Lower leg skin (tissue), 4 donors: ENCODE results near the gene GSE1. TPM values are rescaled to one million over a fixed set of nuclear protein-coding genes. Genes with fewer than 3 reads are reported as not detected.
A peak's percentile ranks its signal among the peaks of the same experiment; 100 is the strongest.

ENCODE experiments used
- DNase-seq, 2 donors: peaks; one replicate each; pipeline ENCODE4 v3.0.0-alpha.2; 2019; ENCODE audit warnings: low spot score in 2 of 2
- H3K4me3 ChIP-seq: fragments of 200-600 bp; sonication (generic); 2 replicates; pipeline ENCODE4 v1.5.1; 2017; ENCODE audit warnings: mild to moderate bottlenecking, low read depth; ENCODE audit not compliant: poor library complexity, severe bottlenecking
- CTCF ChIP-seq, 3 donors: fragments of 450-650 bp; IDR thresholded peaks; one replicate each; pipeline ENCODE4 v1.5.1; 2016; ENCODE audit warnings: antibody characterized with exemption in 3 of 3, mild to moderate bottlenecking in 3 of 3, moderate library complexity in 2 of 3
- POLR2A ChIP-seq, 2 donors: fragments of 450-650 bp; IDR thresholded peaks; one replicate each; pipeline ENCODE4 v1.6.1; 2016 to 2017; ENCODE audit warnings: antibody characterized with exemption in 2 of 2, mild to moderate bottlenecking in 1 of 2, moderate library complexity in 1 of 2
- WGBS, 2 donors: methylation state at CpG; one replicate each; pipeline ENCODE4 v1.1.5; 2018; 5-methylcytosine and 5-hydroxymethylcytosine counted together
- intact Hi-C: fragments of 100-400 bp; cut with DNase I; formaldehyde crosslinking; loops from one replicate; pipeline ENCODE4 v1.15.0; 2023; ENCODE audit warnings: low total_unique reads
- total RNA-seq, 4 donors: library from RNA; depleted of rRNA; stranded (reverse); fragments of >200 nt; gene quantifications; one replicate each; pipeline ENCODE4 v1.1.0, GENCODE V29; 2016

GSE1 gene
- total RNA-seq, 4 donors from 2014 or later = 62.9 to 113 (median 69.9) TPM

- intact Hi-C loops = no loop called here
- TF ChIP-seq POLR2A (IDR thresholded peaks at IDR 0.05) (no peak), CTCF (IDR thresholded peaks at IDR 0.05) (no peak)
- DNase-seq = no peak
- 70 to 80% methylated on average over 19 of the region's 19 CpGs for WGBS, 2 donors
- H3K4me3 ChIP-seq = no peak overlapping the region
Observed at GRCh38 chr16:85566561-85567100, 46.5 kb upstream of the GSE1 start.

GRCh38 chr16:85567101-85567866, 45.8 kb upstream of the GSE1 start:
- 80 to 84% methylated on average over 26 to 27 of the region's 27 CpGs for WGBS, 2 donors

GRCh38 chr16:85567935-85568334, 45.2 kb upstream of the GSE1 start:
- 93 to 97% methylated on average over 4 of the region's 4 CpGs for WGBS, 2 donors
- intact Hi-C loops = no loop called here
- no peak for DNase-seq
- no peak for TF ChIP-seq POLR2A (IDR thresholded peaks at IDR 0.05)
- no peak overlapping the region for H3K4me3 ChIP-seq

More at GRCh38 chr16:85567101-85567866, 45.8 kb upstream of the GSE1 start:
- no peak for TF ChIP-seq POLR2A (IDR thresholded peaks at IDR 0.05)
- no peak for TF ChIP-seq CTCF (IDR thresholded peaks at IDR 0.05)
- no peak for DNase-seq
- H3K4me3 ChIP-seq = no peak overlapping the region
- intact Hi-C loops = no loop called here

GRCh38 chr16:85568519-85568918, 44.6 kb upstream of the GSE1 start:
- intact Hi-C loops = no loop called here
- 53 to 63% methylated on average over 8 of the region's 8 CpGs for WGBS, 2 donors
- peak; percentile 66 to 94 for DNase-seq
- H3K4me3 ChIP-seq = no peak overlapping the region
- TF ChIP-seq CTCF (IDR thresholded peaks at IDR 0.05) (no peak), POLR2A (IDR thresholded peaks at IDR 0.05) (no peak)

- no peak for TF ChIP-seq POLR2A (IDR thresholded peaks at IDR 0.05)
- no peak for TF ChIP-seq CTCF (IDR thresholded peaks at IDR 0.05)
- no peak overlapping the region for H3K4me3 ChIP-seq
- 87 to 90% methylated on average over 11 of the region's 11 CpGs for WGBS, 2 donors
- intact Hi-C loops = no loop called here
- DNase-seq = no peak
Observed at GRCh38 chr16:85569039-85569614, 44.0 kb upstream of the GSE1 start.

- intact Hi-C loops = no loop called here
- no peak for DNase-seq
Observed at GRCh38 chr16:85569615-85570212, 43.4 kb upstream of the GSE1 start.

More at GRCh38 chr16:85569615-85570212, 43.4 kb upstream of the GSE1 start:
- TF ChIP-seq POLR2A (IDR thresholded peaks at IDR 0.05) (no peak), CTCF (IDR thresholded peaks at IDR 0.05) (no peak)
- H3K4me3 ChIP-seq = no peak overlapping the region
- WGBS, 2 donors = 78 to 85% methylated on average over 20 of the region's 20 CpGs
